ENCODE data around the gene SARDH.

The SARDH gene

DNA sequence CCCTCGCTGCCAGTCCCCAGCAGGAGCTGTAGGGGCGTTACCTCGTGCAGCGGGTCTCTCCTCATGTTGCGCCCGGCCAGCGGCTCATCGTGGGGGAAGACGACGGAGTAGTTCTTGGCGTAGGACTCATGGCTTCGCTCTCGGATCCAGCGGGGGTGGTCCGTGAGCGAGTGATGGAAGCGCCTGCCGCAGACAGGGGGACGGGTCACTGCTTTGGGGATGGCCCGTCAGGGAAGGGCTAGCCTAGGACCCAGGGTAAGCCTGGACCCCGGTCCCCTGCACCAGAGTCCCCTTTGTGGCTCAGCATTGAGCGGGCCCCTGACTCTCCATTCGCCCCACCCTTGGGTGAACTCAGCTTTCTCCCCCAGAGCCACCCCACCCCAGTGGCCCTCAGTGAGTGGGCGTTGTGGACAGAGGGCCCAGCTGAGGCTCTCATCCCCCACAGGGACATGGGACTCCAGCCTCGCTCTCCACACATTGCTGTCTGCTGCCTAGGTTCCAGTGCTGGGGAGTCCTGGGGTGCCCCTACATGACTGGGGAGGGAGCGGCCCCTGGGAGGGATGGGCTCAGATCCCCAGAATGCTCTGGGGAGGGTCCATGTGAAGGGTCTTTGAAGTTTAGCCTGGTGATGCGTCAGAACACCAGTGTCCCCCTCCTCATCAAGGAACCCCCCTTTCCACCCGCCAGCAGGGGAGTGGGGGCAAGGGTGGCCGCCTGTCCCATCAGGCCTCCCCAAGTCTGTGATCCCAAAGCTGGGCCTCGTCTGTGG, 29.7 kb downstream of the SARDH start:
- TF ChIP-seq, protein P1, sequence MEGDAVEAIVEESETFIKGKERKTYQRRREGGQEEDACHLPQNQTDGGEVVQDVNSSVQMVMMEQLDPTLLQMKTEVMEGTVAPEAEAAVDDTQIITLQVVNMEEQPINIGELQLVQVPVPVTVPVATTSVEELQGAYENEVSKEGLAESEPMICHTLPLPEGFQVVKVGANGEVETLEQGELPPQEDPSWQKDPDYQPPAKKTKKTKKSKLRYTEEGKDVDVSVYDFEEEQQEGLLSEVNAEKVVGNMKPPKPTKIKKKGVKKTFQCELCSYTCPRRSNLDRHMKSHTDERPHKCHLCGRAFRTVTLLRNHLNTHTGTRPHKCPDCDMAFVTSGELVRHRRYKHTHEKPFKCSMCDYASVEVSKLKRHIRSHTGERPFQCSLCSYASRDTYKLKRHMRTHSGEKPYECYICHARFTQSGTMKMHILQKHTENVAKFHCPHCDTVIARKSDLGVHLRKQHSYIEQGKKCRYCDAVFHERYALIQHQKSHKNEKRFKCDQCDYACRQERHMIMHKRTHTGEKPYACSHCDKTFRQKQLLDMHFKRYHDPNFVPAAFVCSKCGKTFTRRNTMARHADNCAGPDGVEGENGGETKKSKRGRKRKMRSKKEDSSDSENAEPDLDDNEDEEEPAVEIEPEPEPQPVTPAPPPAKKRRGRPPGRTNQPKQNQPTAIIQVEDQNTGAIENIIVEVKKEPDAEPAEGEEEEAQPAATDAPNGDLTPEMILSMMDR (IDR thresholded peaks at IDR 0.05; ENCODE audit: borderline replicate concordance, control extremely low read depth, extremely low read depth, insufficient read depth, missing control alignments) = no peak
- DNase-seq (ENCODE audit: low spot score) = no peak
- in situ Hi-C loops (cut with MboI; ENCODE audit: low sequenced_read_pairs, unreplicated experiment) = no loop called here

DNA sequence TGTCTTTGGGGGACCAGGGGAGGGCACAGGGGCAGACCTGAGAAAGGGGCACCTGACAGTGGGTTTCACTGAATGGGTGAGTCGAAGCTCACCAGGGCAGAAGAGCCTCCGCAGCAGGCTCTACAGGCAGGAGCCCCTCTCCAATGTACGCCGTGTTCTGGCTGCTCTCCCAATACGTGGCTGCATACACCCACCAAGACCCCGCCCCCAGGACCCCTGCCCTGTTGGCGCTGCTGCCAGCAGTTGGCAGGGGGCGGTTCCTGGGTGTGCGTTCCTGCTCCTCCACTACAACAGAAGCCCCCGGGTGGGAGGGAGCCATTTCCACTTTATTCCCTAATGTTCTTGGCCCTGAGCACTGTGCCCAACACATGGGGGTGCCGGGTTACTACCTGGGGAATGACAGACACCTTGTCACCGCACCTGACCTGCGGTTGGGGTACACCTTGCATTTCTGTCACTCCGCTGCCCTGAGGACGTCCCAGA, 30.3 kb downstream of the SARDH start:
- no peak for DNase-seq (ENCODE audit: low spot score)
- in situ Hi-C loops (cut with MboI; ENCODE audit: low sequenced_read_pairs, unreplicated experiment) = no loop called here

DNA sequence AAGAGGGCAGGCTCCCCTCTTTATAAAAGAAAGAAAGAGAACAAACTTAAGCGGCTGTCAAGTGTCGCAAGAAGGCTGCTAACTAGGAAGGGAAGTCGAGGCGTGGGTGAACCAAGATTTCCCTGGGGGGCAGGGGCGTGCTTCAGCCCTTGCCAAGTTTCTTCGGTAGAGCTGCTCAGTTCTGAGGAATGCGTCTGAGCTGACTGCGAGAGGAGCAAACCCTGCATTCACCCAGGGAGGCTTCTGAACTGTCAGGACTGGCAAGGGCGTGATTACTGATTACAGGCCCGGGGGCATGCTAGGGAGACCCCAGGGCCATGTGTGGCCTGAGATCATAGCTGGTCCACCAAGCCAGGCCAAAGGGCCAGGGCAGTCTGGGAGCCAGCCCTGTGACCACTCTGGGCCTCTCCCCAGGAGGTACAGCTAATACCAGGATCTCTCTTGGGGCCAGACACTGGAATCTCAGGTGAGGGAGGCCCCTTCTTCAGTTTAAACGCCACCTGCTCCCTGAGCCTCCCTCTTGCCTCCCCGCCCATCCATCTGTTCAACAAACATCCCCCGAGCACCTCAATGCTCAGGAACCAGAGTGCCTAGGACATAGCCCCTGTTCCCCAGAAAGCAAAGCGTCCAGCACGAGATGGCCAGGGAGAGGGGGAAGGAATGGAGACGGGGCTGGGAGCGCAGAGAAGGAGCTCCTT, 30.9 kb downstream of the SARDH start:
- no peak for DNase-seq (ENCODE audit: low spot score)
- TF ChIP-seq, protein P1 (IDR thresholded peaks at IDR 0.05; ENCODE audit: borderline replicate concordance, control extremely low read depth, extremely low read depth, insufficient read depth, missing control alignments) = no peak
- in situ Hi-C loops (cut with MboI; ENCODE audit: low sequenced_read_pairs, unreplicated experiment) = no loop called here

More for the DNA sequence above, 30.3 kb downstream of the SARDH start:
- TF ChIP-seq, protein P1 (IDR thresholded peaks at IDR 0.05; ENCODE audit: borderline replicate concordance, control extremely low read depth, extremely low read depth, insufficient read depth, missing control alignments) = no peak

DNA sequence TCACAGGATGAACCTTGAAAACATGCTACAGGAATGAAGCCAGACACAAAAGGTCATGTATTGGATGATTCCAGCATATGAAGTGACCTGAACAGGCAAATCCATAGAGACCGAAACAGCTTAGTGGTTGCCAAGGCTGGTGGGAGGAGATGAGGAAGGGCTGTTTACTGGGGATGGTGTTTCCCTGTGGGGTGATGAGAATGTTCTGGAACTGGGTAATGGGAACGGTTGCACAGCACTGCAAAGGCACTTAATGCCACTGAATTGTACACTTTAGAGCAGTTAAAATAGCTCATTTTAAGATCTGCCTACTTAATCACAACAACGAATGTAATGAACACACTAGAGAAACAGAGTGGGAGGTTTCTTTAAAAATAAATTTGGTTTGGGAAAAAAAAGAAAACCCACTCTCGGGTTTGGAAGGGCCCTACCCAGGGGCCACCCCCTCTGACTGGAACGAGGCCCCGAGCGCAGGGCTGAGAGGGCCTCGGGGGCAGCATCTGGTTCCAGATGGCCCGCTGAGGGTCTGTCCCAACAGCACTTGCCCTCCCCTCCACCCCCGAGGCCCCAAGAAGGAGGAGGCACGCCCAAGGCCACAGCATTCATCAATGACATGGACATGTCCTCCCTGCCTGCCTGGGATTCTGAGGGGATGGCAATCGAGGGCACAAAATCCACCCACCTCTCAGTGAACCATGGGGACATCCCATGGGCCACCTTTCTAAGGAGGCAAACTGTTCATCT, 31.7 kb downstream of the SARDH start:
- in situ Hi-C loops (cut with MboI; ENCODE audit: low sequenced_read_pairs, unreplicated experiment) = no loop called here
- TF ChIP-seq, protein P1 (IDR thresholded peaks at IDR 0.05; ENCODE audit: borderline replicate concordance, control extremely low read depth, extremely low read depth, insufficient read depth, missing control alignments) = no peak
- no peak for DNase-seq (ENCODE audit: low spot score)

DNA sequence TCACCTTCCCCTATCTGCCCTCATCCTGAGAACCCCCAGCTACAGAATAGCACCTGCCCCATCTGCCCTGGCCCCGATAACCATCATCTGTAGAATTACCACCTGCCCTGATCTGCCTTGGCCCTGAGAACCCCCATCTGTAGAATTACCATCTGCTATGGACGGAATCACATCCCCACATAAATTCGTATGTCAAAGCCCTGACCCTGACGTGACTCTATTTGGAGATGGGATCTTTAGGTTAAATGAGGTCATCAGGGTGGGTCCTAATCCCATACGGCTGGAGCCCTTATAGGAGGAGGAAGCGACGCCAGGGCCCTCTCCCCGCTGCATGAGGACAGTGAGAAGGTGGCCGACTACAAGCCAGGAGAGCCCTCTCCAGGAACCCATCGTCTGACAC, 32.6 kb downstream of the SARDH start:
- TF ChIP-seq, protein P1 (IDR thresholded peaks at IDR 0.05; ENCODE audit: borderline replicate concordance, control extremely low read depth, extremely low read depth, insufficient read depth, missing control alignments) = no peak
- in situ Hi-C loops (cut with MboI; ENCODE audit: low sequenced_read_pairs, unreplicated experiment) = no loop called here
- DNase-seq (ENCODE audit: low spot score) = no peak

DNA sequence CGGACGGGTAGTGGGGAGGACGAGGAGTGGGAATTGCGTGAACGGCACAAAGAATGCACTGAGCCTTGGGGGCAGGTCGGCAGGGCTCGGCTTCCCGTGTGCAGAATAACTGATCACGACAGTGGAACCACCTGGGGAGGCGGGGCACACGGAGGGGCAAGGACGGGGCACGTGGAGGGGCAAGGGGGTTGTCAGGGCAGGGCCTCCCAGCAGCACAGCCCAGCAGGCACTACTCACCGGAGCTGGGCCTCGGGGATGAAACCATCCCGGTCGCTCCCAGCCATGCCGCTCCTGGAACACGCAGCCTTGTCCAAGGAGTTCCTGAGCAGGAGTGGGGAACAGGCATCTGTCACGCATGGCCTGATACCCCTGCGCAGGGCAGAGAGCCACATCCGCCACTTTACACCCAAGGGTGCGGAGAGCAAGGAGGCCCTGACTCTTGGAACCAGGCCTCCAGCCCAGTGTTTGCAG, 33.4 kb downstream of the SARDH start:
- DNase-seq (ENCODE audit: low spot score) = no peak
- in situ Hi-C loops (cut with MboI; ENCODE audit: low sequenced_read_pairs, unreplicated experiment) = no loop called here
- TF ChIP-seq, protein P1 (IDR thresholded peaks at IDR 0.05; ENCODE audit: borderline replicate concordance, control extremely low read depth, extremely low read depth, insufficient read depth, missing control alignments) = no peak

Data from GM13976 (cell line).